Inferior parietal cortex (tissue), 1 donor: ENCODE data around the gene CBFA2T3.
"Not testable (repeated sequence)": the region's sequence is repeated elsewhere in the genome, so short reads cannot be mapped to it uniquely, and the experiment has no call there.

Experiments
- DNase-seq: peaks from one replicate; pipeline ENCODE4 v3.0.0-alpha.2; 2016; ENCODE audit errors: extremely low spot score

The CBFA2T3 gene

GRCh38 chr16:88977018-88977811 is at the start of gene CBFA2T3:
Gene CBFA2T3 (minus strand): TSS chr16:88977207. CDS start chr16:88976807, 400 bp downstream.
- peak; percentile 32 for DNase-seq

GRCh38 chr16:89026121-89026612 is 49.2 kb upstream of the CBFA2T3 start:
- DNase-seq, result no peak

- no peak for DNase-seq
Observed at GRCh38 chr16:89025636-89026035, 48.6 kb upstream of the CBFA2T3 start.

- DNase-seq, result no peak
Observed at GRCh38 chr16:89024546-89025060, 47.6 kb upstream of the CBFA2T3 start.

- no peak for DNase-seq
Observed at GRCh38 chr16:89023621-89024511, 46.9 kb upstream of the CBFA2T3 start.

GRCh38 chr16:89023151-89023551 is 46.1 kb upstream of the CBFA2T3 start:
- DNase-seq, result no peak

GRCh38 chr16:89022051-89022836 is 45.2 kb upstream of the CBFA2T3 start:
- no peak for DNase-seq

- no peak for DNase-seq
Observed at GRCh38 chr16:89020925-89021595, 44.1 kb upstream of the CBFA2T3 start.

GRCh38 chr16:89020068-89020924 is 43.3 kb upstream of the CBFA2T3 start:
- DNase-seq, result no peak

- no peak for DNase-seq
Observed at GRCh38 chr16:89019511-89019910, 42.5 kb upstream of the CBFA2T3 start.

- DNase-seq, result no peak
Observed at GRCh38 chr16:89018282-89019158, 41.5 kb upstream of the CBFA2T3 start.

- DNase-seq, result no peak
Observed at GRCh38 chr16:89017543-89018281, 40.7 kb upstream of the CBFA2T3 start.

- not testable (repeated sequence) for DNase-seq
Observed at GRCh38 chr16:89016561-89016960, 39.6 kb upstream of the CBFA2T3 start.

GRCh38 chr16:89015271-89015859 is 38.4 kb upstream of the CBFA2T3 start:
- DNase-seq, result no peak

- DNase-seq, result no peak
Observed at GRCh38 chr16:89014403-89015230, 37.6 kb upstream of the CBFA2T3 start.

GRCh38 chr16:89013692-89014402 is 36.8 kb upstream of the CBFA2T3 start:
- no peak for DNase-seq
